ENCODE data around the gene TAS1R2. TPM values are rescaled to one million over a fixed set of nuclear protein-coding genes. Genes with fewer than 3 reads are reported as not detected.

Gene TAS1R2
- total RNA-seq, 4 donors from 2014 or later: not detected

- no peak for TF ChIP-seq POLR2A (IDR thresholded peaks at IDR 0.05)
- no peak for TF ChIP-seq EP300 (IDR thresholded peaks at IDR 0.05)
- TF ChIP-seq POLR2AphosphoS5 (IDR thresholded peaks at IDR 0.05): no peak
- TF ChIP-seq CTCF (IDR thresholded peaks at IDR 0.05): no peak
- Histone ChIP-seq H3K4me3 (no peak overlapping the region), H3K27me3 (peaks cover 38% of the 10 kb centered on the region), H3K27ac (no peak overlapping the region), H3K4me1 (no peaks in the 10 kb centered on the region), H3K9me3 (no peaks in the 10 kb centered on the region), H3K36me3 (peaks cover 0 to 17% of the 10 kb centered on the region in 2 donors)
- WGBS, 2 donors (ENCODE audit: low coverage in 1 of 2): 71 to 78% methylated on average over 3 to 4 of the region's 5 CpGs
- ATAC-seq: no peak
These were observed 8.9 kb upstream of the TAS1R2 start for GRCh38 chr1:18868354-18868753.

- H3K27ac ChIP-seq: no peak overlapping the region
- H3K36me3 ChIP-seq: peaks cover 0 to 4% of the 10 kb centered on the region in 2 donors
- no peak overlapping the region for H3K4me3 ChIP-seq
- ATAC-seq: no peak
- H3K4me1 ChIP-seq: no peaks in the 10 kb centered on the region
- H3K27me3 ChIP-seq: peaks cover 38% of the 10 kb centered on the region
- 60 to 86% methylated on average over 1 to 3 of the region's 3 CpGs for WGBS, 2 donors (ENCODE audit: low coverage in 1 of 2)
- TF ChIP-seq CTCF (IDR thresholded peaks at IDR 0.05): no peak
- no peak for TF ChIP-seq POLR2AphosphoS5 (IDR thresholded peaks at IDR 0.05)
- no peak for TF ChIP-seq EP300 (IDR thresholded peaks at IDR 0.05)
- no peak for TF ChIP-seq POLR2A (IDR thresholded peaks at IDR 0.05)
- no peaks in the 10 kb centered on the region for H3K9me3 ChIP-seq
These were observed 7.4 kb upstream of the TAS1R2 start for GRCh38 chr1:18866846-18867245.

- no peak overlapping the region for H3K4me3 ChIP-seq
- H3K27me3 ChIP-seq: peaks cover 38% of the 10 kb centered on the region
- WGBS, 2 donors (ENCODE audit: low coverage in 1 of 2): 89 to 93% methylated on average over 5 of the region's 6 CpGs
- H3K9me3 ChIP-seq: no peaks in the 10 kb centered on the region
- no peak for TF ChIP-seq EP300 (IDR thresholded peaks at IDR 0.05)
- no peak for TF ChIP-seq CTCF (IDR thresholded peaks at IDR 0.05)
- no peak for TF ChIP-seq POLR2A (IDR thresholded peaks at IDR 0.05)
- TF ChIP-seq POLR2AphosphoS5 (IDR thresholded peaks at IDR 0.05): no peak
- ATAC-seq: no peak
- H3K36me3 ChIP-seq: no peaks in the 10 kb centered on the region
- no peaks in the 10 kb centered on the region for H3K4me1 ChIP-seq
- no peak overlapping the region for H3K27ac ChIP-seq
These were observed 6.9 kb upstream of the TAS1R2 start for GRCh38 chr1:18866314-18866713.

- TF ChIP-seq CTCF (IDR thresholded peaks at IDR 0.05): no peak
- no peak for TF ChIP-seq POLR2AphosphoS5 (IDR thresholded peaks at IDR 0.05)
- no peak for TF ChIP-seq EP300 (IDR thresholded peaks at IDR 0.05)
- no peak for TF ChIP-seq POLR2A (IDR thresholded peaks at IDR 0.05)
- Histone ChIP-seq H3K4me1 (no peaks in the 10 kb centered on the region), H3K27me3 (peaks cover 38% of the 10 kb centered on the region), H3K4me3 (no peak overlapping the region), H3K27ac (no peak overlapping the region), H3K36me3 (no peaks in the 10 kb centered on the region), H3K9me3 (no peaks in the 10 kb centered on the region)
- no CpG with 5 or more reads among the region's 9 CpGs for WGBS, 2 donors (ENCODE audit: low coverage in 1 of 2)
- no peak for ATAC-seq
These were observed 5.7 kb upstream of the TAS1R2 start for GRCh38 chr1:18865176-18865575.

- no peaks in the 10 kb centered on the region for H3K9me3 ChIP-seq
- TF ChIP-seq EP300 (IDR thresholded peaks at IDR 0.05) (no peak), POLR2AphosphoS5 (IDR thresholded peaks at IDR 0.05) (no peak), POLR2A (IDR thresholded peaks at IDR 0.05) (no peak), CTCF (IDR thresholded peaks at IDR 0.05) (no peak)
- 61% methylated on average over 7 of the region's 8 CpGs; no CpG with 5 or more reads in 1 of the 2 donors for WGBS, 2 donors (ENCODE audit: low coverage in 1 of 2)
These were observed 2.1 kb upstream of the TAS1R2 start for GRCh38 chr1:18861590-18861989.

More at GRCh38 chr1:18861590-18861989, 2.1 kb upstream of the TAS1R2 start:
- no peak for ATAC-seq
- Histone ChIP-seq H3K27ac (no peak overlapping the region), H3K4me1 (no peaks in the 10 kb centered on the region), H3K27me3 (peaks cover 22% of the 10 kb centered on the region), H3K4me3 (no peak overlapping the region), H3K36me3 (no peaks in the 10 kb centered on the region)

Measured in gastroesophageal sphincter (tissue), 4 donors.